DMS153 treated with DMSO at 0.1 percent for 48 hours (cell line): ENCODE measurements around the gene ABCB10.
"Not testable (repeated sequence)": the region's sequence is repeated elsewhere in the genome, so short reads cannot be mapped to it uniquely, and the experiment has no call there.

Experiments used
- DNase-seq: peaks from one replicate; lab custom pipeline; 2025; ENCODE audit not compliant: unreplicated experiment; lab: John Stamatoyannopoulos, UW

The ABCB10 gene

GRCh38 chr1:229574679-229575442 lies 16.4 kb upstream of the ABCB10 start:
- no peak for DNase-seq

GRCh38 chr1:229572286-229572685 lies 13.8 kb upstream of the ABCB10 start:
- DNase-seq, result peak; percentile 37

- no peak for DNase-seq
Observed at GRCh38 chr1:229570891-229571516, 12.5 kb upstream of the ABCB10 start.

GRCh38 chr1:229570305-229570704 lies 11.8 kb upstream of the ABCB10 start:
- DNase-seq, result no peak

- DNase-seq, result no peak
Observed at GRCh38 chr1:229567109-229567868, 8.8 kb upstream of the ABCB10 start.

GRCh38 chr1:229563701-229564100 lies 5.2 kb upstream of the ABCB10 start:
- no peak for DNase-seq

- no peak for DNase-seq
Observed at GRCh38 chr1:229563241-229563640, 4.7 kb upstream of the ABCB10 start.

GRCh38 chr1:229562686-229563085 lies 4.2 kb upstream of the ABCB10 start:
- no peak for DNase-seq

GRCh38 chr1:229561141-229561540 lies 2.6 kb upstream of the ABCB10 start:
- DNase-seq, result no peak

- DNase-seq, result not testable (repeated sequence)
Observed at GRCh38 chr1:229560124-229560523, 1.6 kb upstream of the ABCB10 start.

GRCh38 chr1:229559336-229559801 lies 862 bp upstream of the ABCB10 start:
- not testable (repeated sequence) for DNase-seq

GRCh38 chr1:229557913-229558414 lies 543 bp downstream of the ABCB10 start:
- DNase-seq, result no peak

GRCh38 chr1:229557200-229557850 lies 1.2 kb downstream of the ABCB10 start:
- DNase-seq, result no peak

GRCh38 chr1:229554886-229555621 lies 3.5 kb downstream of the ABCB10 start:
- DNase-seq, result no peak

- DNase-seq, result no peak
Observed at GRCh38 chr1:229553621-229554130, 4.8 kb downstream of the ABCB10 start.

GRCh38 chr1:229552732-229553131 lies 5.8 kb downstream of the ABCB10 start:
- DNase-seq, result no peak

- no peak for DNase-seq
Observed at GRCh38 chr1:229550812-229551567, 7.5 kb downstream of the ABCB10 start.

- no peak for DNase-seq
Observed at GRCh38 chr1:229547542-229547941, 11.0 kb downstream of the ABCB10 start.

- no peak for DNase-seq
Observed at GRCh38 chr1:229544587-229544986, 13.9 kb downstream of the ABCB10 start.
